GM10266 (cell line): ENCODE measurements around the gene TARM1.

Source experiments
- DNase-seq: peaks from one replicate; pipeline ENCODE4 v3.0.0; 2012; ENCODE audit errors: extremely low spot score
- TF ChIP-seq, protein P1 (sequence below): IDR thresholded peaks from 2 replicates; pipeline ENCODE4 v1.5.1; 2012; ENCODE audit warnings: mild to moderate bottlenecking, low read depth; ENCODE audit not compliant: control insufficient read depth, insufficient read depth; ENCODE audit errors: missing control alignments

The TARM1 gene

DNA sequence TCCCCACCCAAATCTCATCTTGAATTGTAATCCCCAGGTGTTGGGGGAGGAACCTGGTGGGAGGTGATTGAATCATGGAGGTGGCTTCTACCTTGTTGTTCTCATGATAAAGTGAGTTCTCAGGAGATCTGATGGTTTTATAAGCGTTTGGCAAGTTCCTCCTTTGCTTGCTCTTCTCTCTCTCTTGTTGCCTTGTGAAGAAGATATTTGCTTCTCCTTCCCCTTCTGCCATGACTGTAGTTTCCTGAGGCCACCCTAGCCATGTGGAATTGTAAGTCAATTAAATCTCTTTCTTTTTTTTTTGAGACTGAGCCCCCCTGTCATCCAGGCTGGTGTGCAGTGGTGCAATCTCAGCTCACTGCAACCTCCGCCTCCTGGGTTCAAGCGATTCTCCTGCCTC lies 51.9 kb downstream of the TARM1 start:
- TF ChIP-seq, protein P1, sequence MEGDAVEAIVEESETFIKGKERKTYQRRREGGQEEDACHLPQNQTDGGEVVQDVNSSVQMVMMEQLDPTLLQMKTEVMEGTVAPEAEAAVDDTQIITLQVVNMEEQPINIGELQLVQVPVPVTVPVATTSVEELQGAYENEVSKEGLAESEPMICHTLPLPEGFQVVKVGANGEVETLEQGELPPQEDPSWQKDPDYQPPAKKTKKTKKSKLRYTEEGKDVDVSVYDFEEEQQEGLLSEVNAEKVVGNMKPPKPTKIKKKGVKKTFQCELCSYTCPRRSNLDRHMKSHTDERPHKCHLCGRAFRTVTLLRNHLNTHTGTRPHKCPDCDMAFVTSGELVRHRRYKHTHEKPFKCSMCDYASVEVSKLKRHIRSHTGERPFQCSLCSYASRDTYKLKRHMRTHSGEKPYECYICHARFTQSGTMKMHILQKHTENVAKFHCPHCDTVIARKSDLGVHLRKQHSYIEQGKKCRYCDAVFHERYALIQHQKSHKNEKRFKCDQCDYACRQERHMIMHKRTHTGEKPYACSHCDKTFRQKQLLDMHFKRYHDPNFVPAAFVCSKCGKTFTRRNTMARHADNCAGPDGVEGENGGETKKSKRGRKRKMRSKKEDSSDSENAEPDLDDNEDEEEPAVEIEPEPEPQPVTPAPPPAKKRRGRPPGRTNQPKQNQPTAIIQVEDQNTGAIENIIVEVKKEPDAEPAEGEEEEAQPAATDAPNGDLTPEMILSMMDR = no peak
- DNase-seq = no peak

DNA sequence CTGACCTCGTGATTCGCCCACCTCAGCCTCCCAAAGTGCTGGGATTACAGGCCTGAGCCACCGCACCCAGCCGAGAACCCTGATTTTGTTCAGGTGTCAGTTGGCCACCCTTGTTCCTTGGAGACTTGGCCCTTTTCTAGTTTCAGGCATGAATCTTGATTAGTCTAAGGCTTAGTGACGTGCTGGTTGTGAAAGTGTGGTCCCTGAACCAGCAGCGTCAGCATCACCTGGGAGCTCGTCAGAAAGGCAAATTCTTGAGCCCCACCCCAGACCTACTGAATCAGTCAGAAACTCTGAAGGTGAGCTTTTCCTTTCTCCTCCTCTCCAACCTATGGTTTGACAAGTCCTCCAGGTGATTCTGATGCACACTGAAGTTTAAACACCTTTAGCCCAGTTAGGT lies 54.5 kb downstream of the TARM1 start:
- no peak for DNase-seq
- TF ChIP-seq, protein P1 = no peak

- TF ChIP-seq, protein P1 = no peak
- DNase-seq = no peak
Observed at GRCh38 chr19:54024660-54025059, 56.5 kb downstream of the TARM1 start.

DNA sequence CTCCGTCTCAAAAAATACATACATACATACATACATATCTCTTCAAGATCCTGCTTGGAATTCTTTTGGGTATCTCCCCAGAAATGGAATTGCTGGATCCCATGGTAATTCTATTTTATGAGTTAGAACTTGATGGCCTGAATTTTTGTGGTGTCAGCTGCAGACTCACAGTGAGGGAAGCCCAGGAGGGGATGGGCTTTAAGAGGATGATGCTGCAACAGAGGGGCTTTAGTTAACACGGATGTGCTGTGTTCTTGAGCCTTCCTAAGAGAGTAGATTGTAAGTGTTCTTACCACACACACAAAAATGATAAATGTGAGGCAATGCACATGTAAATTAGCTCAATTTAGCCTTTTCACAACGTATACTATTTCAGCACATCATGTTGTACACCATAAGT lies 58.0 kb downstream of the TARM1 start:
- DNase-seq = no peak
- TF ChIP-seq, protein P1 = no peak

- no peak for DNase-seq
- TF ChIP-seq, protein P1 = no peak
Observed at GRCh38 chr19:54021932-54022331, 59.2 kb downstream of the TARM1 start.

GRCh38 chr19:54021363-54021762 lies 59.8 kb downstream of the TARM1 start:
- TF ChIP-seq, protein P1 = no peak
- DNase-seq = no peak
